GM23338 (cell line): ENCODE data around the gene COBL. TPM values are rescaled to one million over a fixed set of nuclear protein-coding genes. Genes with fewer than 3 reads are reported as not detected.

Experiments used
- ATAC-seq: fragments of 200-7000 bp; cut with Tn5 transposase; 3 replicates; pipeline ENCODE4 v1.9.1; 2020
- DNase-seq: peaks from one replicate; pipeline ENCODE4 v3.0.0-alpha.2; 2015; ENCODE audit warnings: low spot score
- H2AFZ ChIP-seq: fragments of 200-600 bp; sonication (generic); 2 replicates; pipeline ENCODE4 v1.8.0; 2016; ENCODE audit warnings: antibody characterized with exemption, mild to moderate bottlenecking, moderate library complexity
- H3F3A ChIP-seq: fragments of 200-600 bp; sonication (generic); replicated peaks from 2 replicates; pipeline ENCODE4 v1.8.0; 2017; ENCODE audit warnings: antibody characterized with exemption, mixed run types, low read depth
- H3K27ac ChIP-seq: fragments of 200-600 bp; sonication (generic); 2 replicates; pipeline ENCODE4 v1.6.1; 2016; ENCODE audit warnings: low read depth
- H3K27me3 ChIP-seq: fragments of 200-600 bp; sonication (generic); 2 replicates; pipeline ENCODE4 v1.8.0; 2016; ENCODE audit warnings: mild to moderate bottlenecking, mixed run types, moderate library complexity; ENCODE audit not compliant: insufficient read depth
- H3K36me3 ChIP-seq: fragments of 200-600 bp; sonication (generic); 2 replicates; pipeline ENCODE4 v1.8.0; 2016; ENCODE audit warnings: mild to moderate bottlenecking; ENCODE audit not compliant: insufficient read depth
- H3K4me1 ChIP-seq: fragments of 200-600 bp; sonication (generic); 2 replicates; pipeline ENCODE4 v1.8.0; 2016; ENCODE audit warnings: mild to moderate bottlenecking, moderate library complexity; ENCODE audit not compliant: insufficient read depth
- H3K4me2 ChIP-seq: fragments of 200-600 bp; sonication (generic); 2 replicates; pipeline ENCODE4 v1.7.1; 2017; ENCODE audit warnings: mixed run types
- H3K4me3 ChIP-seq: fragments of 200-600 bp; sonication (generic); 2 replicates; pipeline ENCODE4 v1.6.1; 2016; ENCODE audit warnings: mixed run types
- H3K79me2 ChIP-seq: fragments of 200-600 bp; sonication (generic); replicated peaks from 2 replicates; pipeline ENCODE4 v1.8.0; 2017; ENCODE audit warnings: mild to moderate bottlenecking; ENCODE audit not compliant: insufficient read depth
- H3K9me2 ChIP-seq: fragments of 200-600 bp; sonication (generic); 2 replicates; pipeline ENCODE4 v1.8.0; 2017; ENCODE audit not compliant: insufficient read depth
- H4K20me1 ChIP-seq: fragments of 200-600 bp; sonication (generic); replicated peaks from 2 replicates; pipeline ENCODE4 v1.8.0; 2017; ENCODE audit warnings: mild to moderate bottlenecking; ENCODE audit not compliant: insufficient read depth
- H3K27ac Mint-ChIP-seq: 2 replicates; pipeline ENCODE4 v1.8.0; 2020; ENCODE audit warnings: inconsistent platforms, mild to moderate bottlenecking, moderate library complexity, mixed read lengths
- H3K27me3 Mint-ChIP-seq: 3 replicates; pipeline ENCODE4 v1.8.0; 2022; ENCODE audit warnings: low read depth, mild to moderate bottlenecking, moderate library complexity, mixed read lengths, inconsistent platforms; ENCODE audit not compliant: insufficient read depth, poor library complexity
- H3K36me3 Mint-ChIP-seq: 3 replicates; pipeline ENCODE4 v1.8.0; 2021; ENCODE audit warnings: low read depth, mild to moderate bottlenecking, inconsistent platforms, moderate library complexity, mixed read lengths
- H3K4me1 Mint-ChIP-seq: 3 replicates; pipeline ENCODE4 v1.8.0; 2020; ENCODE audit warnings: mild to moderate bottlenecking, inconsistent platforms, mixed read lengths
- H3K4me3 Mint-ChIP-seq: 3 replicates; pipeline ENCODE4 v1.8.0; 2021; ENCODE audit warnings: moderate library complexity, mild to moderate bottlenecking, inconsistent platforms, mixed read lengths
- H3K9me3 Mint-ChIP-seq: 3 replicates; pipeline ENCODE4 v1.8.0; 2020; ENCODE audit warnings: moderate library complexity, mild to moderate bottlenecking, inconsistent platforms, mixed read lengths
- CREB1 ChIP-seq: fragments of 250-450 bp; sonication (Bioruptor Pico); IDR thresholded peaks from 2 replicates; pipeline ENCODE4 v1.5.0; 2020; ENCODE audit warnings: low read depth, mild to moderate bottlenecking, moderate library complexity
- NANOG ChIP-seq: IDR thresholded peaks from 2 replicates; pipeline ENCODE4 v1.6.1; 2016; ENCODE audit warnings: antibody characterized with exemption, borderline replicate concordance
- STAT1 ChIP-seq: IDR thresholded peaks from one replicate; pipeline ENCODE4 v1.6.1; 2016; ENCODE audit warnings: antibody characterized with exemption; ENCODE audit not compliant: unreplicated experiment
- ZNF114 ChIP-seq: fragments of 250-450 bp; sonication (Bioruptor Pico); IDR thresholded peaks from 2 replicates; pipeline ENCODE4 v1.5.0; 2020; ENCODE audit warnings: mild to moderate bottlenecking, moderate library complexity
- polyA plus RNA-seq: library from polyadenylated mRNA; unstranded; fragments of >200 nt; fragmentation: Nextera tagmentation; extraction: Ambion mirVana; gene quantifications from 2 replicates; pipeline ENCODE4 v1.2.1, GENCODE V29; 2016
- total RNA-seq: library from RNA; depleted of rRNA; stranded (reverse); fragments of >200 nt; shearing (Covaris generic); gene quantifications from 2 replicates; pipeline ENCODE4 v1.2.3, GENCODE V29; 2014
- TF ChIP-seq, protein P1 (sequence below): fragments of 250-450 bp; sonication (Bioruptor Pico); IDR thresholded peaks from 2 replicates; pipeline ENCODE4 v1.5.0; 2020; ENCODE audit warnings: mild to moderate bottlenecking, moderate library complexity
- TF ChIP-seq, protein P2 (sequence below): IDR thresholded peaks from 2 replicates; pipeline ENCODE4 v1.6.1; 2016; ENCODE audit warnings: antibody characterized with exemption

The COBL gene
- total and polyA plus RNA-seq, 2 experiments from 2014 or later, result 18.3 to 51.9 TPM

DNA sequence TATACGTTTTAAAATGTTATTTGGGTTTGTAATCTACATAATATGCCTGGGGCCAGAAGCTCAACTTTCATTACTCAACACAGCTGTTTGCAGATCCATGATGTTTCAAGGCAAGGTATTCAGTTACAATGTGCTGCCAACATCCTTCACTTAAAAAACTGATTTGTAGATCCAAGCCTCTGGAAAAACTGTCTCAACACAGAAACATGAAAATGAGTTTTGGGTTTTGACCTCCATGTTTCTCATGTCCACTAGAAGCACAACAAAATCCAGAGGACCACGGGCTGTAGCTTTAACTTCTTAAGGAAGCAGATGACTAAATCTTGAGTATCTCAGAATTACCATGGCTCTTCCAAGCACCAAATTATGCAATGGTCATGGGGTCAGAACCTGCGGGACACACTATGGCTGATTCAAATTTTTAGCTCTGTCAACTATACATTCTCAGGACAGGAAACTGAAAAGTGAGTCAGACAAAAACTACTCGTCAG is 286.9 kb downstream of the COBL start (continued):
- TF ChIP-seq, protein P1, sequence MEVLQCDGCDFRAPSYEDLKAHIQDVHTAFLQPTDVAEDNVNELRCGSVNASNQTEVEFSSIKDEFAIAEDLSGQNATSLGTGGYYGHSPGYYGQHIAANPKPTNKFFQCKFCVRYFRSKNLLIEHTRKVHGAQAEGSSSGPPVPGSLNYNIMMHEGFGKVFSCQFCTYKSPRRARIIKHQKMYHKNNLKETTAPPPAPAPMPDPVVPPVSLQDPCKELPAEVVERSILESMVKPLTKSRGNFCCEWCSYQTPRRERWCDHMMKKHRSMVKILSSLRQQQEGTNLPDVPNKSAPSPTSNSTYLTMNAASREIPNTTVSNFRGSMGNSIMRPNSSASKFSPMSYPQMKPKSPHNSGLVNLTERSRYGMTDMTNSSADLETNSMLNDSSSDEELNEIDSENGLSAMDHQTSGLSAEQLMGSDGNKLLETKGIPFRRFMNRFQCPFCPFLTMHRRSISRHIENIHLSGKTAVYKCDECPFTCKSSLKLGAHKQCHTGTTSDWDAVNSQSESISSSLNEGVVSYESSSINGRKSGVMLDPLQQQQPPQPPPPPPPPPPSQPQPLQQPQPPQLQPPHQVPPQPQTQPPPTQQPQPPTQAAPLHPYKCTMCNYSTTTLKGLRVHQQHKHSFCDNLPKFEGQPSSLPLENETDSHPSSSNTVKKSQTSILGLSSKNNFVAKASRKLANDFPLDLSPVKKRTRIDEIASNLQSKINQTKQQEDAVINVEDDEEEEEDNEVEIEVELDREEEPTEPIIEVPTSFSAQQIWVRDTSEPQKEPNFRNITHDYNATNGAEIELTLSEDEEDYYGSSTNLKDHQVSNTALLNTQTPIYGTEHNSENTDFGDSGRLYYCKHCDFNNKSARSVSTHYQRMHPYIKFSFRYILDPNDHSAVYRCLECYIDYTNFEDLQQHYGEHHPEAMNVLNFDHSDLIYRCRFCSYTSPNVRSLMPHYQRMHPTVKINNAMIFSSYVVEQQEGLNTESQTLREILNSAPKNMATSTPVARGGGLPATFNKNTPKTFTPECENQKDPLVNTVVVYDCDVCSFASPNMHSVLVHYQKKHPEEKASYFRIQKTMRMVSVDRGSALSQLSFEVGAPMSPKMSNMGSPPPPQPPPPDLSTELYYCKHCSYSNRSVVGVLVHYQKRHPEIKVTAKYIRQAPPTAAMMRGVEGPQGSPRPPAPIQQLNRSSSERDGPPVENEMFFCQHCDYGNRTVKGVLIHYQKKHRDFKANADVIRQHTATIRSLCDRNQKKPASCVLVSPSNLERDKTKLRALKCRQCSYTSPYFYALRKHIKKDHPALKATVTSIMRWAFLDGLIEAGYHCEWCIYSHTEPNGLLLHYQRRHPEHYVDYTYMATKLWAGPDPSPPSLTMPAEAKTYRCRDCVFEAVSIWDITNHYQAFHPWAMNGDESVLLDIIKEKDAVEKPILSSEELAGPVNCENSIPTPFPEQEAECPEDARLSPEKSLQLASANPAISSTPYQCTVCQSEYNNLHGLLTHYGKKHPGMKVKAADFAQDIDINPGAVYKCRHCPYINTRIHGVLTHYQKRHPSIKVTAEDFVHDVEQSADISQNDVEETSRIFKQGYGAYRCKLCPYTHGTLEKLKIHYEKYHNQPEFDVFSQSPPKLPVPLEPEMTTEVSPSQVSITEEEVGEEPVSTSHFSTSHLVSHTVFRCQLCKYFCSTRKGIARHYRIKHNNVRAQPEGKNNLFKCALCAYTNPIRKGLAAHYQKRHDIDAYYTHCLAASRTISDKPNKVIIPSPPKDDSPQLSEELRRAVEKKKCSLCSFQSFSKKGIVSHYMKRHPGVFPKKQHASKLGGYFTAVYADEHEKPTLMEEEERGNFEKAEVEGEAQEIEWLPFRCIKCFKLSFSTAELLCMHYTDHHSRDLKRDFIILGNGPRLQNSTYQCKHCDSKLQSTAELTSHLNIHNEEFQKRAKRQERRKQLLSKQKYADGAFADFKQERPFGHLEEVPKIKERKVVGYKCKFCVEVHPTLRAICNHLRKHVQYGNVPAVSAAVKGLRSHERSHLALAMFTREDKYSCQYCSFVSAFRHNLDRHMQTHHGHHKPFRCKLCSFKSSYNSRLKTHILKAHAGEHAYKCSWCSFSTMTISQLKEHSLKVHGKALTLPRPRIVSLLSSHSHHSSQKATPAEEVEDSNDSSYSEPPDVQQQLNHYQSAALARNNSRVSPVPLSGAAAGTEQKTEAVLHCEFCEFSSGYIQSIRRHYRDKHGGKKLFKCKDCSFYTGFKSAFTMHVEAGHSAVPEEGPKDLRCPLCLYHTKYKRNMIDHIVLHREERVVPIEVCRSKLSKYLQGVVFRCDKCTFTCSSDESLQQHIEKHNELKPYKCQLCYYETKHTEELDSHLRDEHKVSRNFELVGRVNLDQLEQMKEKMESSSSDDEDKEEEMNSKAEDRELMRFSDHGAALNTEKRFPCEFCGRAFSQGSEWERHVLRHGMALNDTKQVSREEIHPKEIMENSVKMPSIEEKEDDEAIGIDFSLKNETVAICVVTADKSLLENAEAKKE (CRISPR knock-in tag), result no peak
- TF ChIP-seq, protein P2, sequence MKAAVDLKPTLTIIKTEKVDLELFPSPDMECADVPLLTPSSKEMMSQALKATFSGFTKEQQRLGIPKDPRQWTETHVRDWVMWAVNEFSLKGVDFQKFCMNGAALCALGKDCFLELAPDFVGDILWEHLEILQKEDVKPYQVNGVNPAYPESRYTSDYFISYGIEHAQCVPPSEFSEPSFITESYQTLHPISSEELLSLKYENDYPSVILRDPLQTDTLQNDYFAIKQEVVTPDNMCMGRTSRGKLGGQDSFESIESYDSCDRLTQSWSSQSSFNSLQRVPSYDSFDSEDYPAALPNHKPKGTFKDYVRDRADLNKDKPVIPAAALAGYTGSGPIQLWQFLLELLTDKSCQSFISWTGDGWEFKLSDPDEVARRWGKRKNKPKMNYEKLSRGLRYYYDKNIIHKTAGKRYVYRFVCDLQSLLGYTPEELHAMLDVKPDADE, result no peak
- TF ChIP-seq ZNF114 (CRISPR knock-in tag), result no peak
- no peak for TF ChIP-seq NANOG

DNA sequence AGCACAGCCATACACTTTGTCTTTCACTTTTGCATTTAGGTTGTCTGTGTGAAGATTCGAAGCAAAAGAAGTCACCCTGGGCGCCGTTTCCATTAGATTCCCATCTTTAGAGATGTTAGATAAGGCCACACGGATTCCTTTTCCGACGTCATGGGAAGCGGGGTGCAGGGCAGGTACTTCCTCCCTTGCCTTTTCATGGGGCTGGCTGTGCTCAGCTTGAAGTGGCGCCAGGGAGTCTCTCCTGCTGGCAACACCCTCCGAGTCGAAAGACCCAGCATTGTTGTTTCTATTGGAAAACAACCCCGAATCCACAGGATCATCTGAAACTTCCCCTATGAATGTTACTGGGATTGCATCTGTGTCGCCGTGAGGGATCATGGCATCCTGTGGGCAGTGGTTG is 287.5 kb downstream of the COBL start:
- H3K4me3 ChIP-seq, result no peak overlapping the region
- Mint-ChIP-seq H3K4me1 (peaks cover 9% of the 10 kb centered on the region), H3K4me3 (no peak overlapping the region), H3K27me3 (peaks cover 1% of the 10 kb centered on the region), H3K27ac (no peak overlapping the region), H3K36me3 (peaks cover 23% of the 10 kb centered on the region), H3K9me3 (no peaks in the 10 kb centered on the region)
- H3K27ac ChIP-seq, result no peak overlapping the region
- H3F3A ChIP-seq, result no peaks in the 10 kb centered on the region
- peaks cover 3% of the 10 kb centered on the region; the same call in 1 of the 2 replicates for H3K36me3 ChIP-seq
- no peaks in the 10 kb centered on the region for H3K9me2 ChIP-seq
- no peak for ATAC-seq
- H3K79me2 ChIP-seq, result no peaks in the 10 kb centered on the region
- H3K4me2 ChIP-seq, result no peak overlapping the region
- no peak overlapping the region for H2AFZ ChIP-seq
- no peaks in the 10 kb centered on the region for H4K20me1 ChIP-seq
- DNase-seq, result no peak
- H3K27me3 ChIP-seq, result no peaks in the 10 kb centered on the region
- H3K4me1 ChIP-seq, result peaks cover 3% of the 10 kb centered on the region; the same call in 1 of the 2 replicates
- TF ChIP-seq CREB1 (CRISPR knock-in tag) (no peak), ZNF114 (CRISPR knock-in tag) (no peak), STAT1 (no peak)
- TF ChIP-seq, protein P1 (CRISPR knock-in tag), result no peak
